Spleen (tissue), 7 donors: ENCODE results near the gene DNAJC16.

Source experiments
- CTCF ChIP-seq, 11 experiments: fragments of 200-600 bp in 7 of 11; fragments of 450-650 bp in 4 of 11; sonication (generic) in 4 of 11; IDR thresholded peaks in 8 of 11; conservative IDR thresholded peaks in 3 of 11; 1 replicate in 7 of 11; 2 replicates in 4 of 11; pipeline versions ENCODE4 v1.4.0 to v1.8.0; 2016 to 2021; ENCODE audit warnings: antibody characterized with exemption in 11 of 11, inconsistent platforms in 4 of 11, mild to moderate bottlenecking in 1 of 11
- POLR2A ChIP-seq, 3 donors: fragments of 450-650 bp; IDR thresholded peaks; one replicate each; pipeline ENCODE4 v1.5.1; 2017; ENCODE audit warnings: antibody characterized with exemption in 3 of 3, mild to moderate bottlenecking in 1 of 3
- POLR2AphosphoS5 ChIP-seq, 3 donors: sonication (generic); formaldehyde crosslinking; IDR thresholded peaks; one replicate each; pipeline ENCODE4 v1.5.1; 2017; ENCODE audit warnings: antibody characterized with exemption in 3 of 3
- donor health status: DM: no; HTN: no; CAD: no; lungs with moderate emphysema.
- donor health status: DM: no; HTN: no; CAD: no.
- donor health status: DM: no; HTN: no; CAD: no.

DNA sequence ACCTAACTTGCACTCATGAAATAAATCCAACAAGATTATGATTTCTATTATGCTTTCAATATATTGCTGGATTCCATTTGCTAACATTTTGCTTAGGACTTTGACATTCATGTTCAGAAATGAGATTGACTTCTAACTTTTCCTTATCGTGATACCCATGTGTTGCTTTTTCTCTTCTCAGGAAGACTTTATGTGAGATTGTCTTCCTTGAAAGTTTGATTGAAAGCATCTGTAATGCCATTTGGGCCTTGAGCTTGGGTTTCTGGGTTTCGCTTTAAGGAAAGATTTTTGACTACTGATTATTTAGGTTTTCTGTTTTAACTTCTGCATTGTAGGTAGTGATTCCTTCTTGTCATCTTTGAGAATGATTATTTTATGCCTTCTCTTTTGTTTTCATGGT lies 30.4 kb downstream of the DNAJC16 start:
- no peak for TF ChIP-seq CTCF (IDR thresholded peaks at IDR 0.05 in 8 of 11, conservative IDR thresholded peaks at IDR 0.05 in 3 of 11)
- no peak for TF ChIP-seq POLR2A (IDR thresholded peaks at IDR 0.05)
- no peak for TF ChIP-seq POLR2AphosphoS5 (IDR thresholded peaks at IDR 0.05)
